Measurements from ENCODE around the gene MOGAT2.

GRCh38 chr11:75760243-75760642 lies 42.6 kb downstream of the MOGAT2 start:
- TF ChIP-seq NRF1 (IDR thresholded peaks at IDR 0.05; ENCODE audit: low read depth, low read length) (no peak), RXRA (IDR thresholded peaks at IDR 0.05; ENCODE audit: borderline replicate concordance, low read depth) (no peak), TAF1 (IDR thresholded peaks at IDR 0.05; ENCODE audit: borderline replicate concordance, low read depth, low read length) (no peak), SIN3A (IDR thresholded peaks at IDR 0.05; ENCODE audit: borderline replicate concordance, low read depth, low read length) (no peak), MXI1 (IDR thresholded peaks at IDR 0.05; ENCODE audit: low read depth, low read length) (no peak), MAX (IDR thresholded peaks at IDR 0.05; ENCODE audit: low read depth) (no peak), REST (IDR thresholded peaks at IDR 0.05; ENCODE audit: low read depth, low read length) (no peak), YY1 (IDR thresholded peaks at IDR 0.05; ENCODE audit: low read depth) (no peak), EP300 (IDR thresholded peaks at IDR 0.05; ENCODE audit: borderline replicate concordance in 1 of 2, low read depth in 1 of 2, low read length in 1 of 2) (no peak), RCOR1 (IDR thresholded peaks at IDR 0.05; ENCODE audit: low read length) (no peak)
- TF ChIP-seq, protein P1, sequence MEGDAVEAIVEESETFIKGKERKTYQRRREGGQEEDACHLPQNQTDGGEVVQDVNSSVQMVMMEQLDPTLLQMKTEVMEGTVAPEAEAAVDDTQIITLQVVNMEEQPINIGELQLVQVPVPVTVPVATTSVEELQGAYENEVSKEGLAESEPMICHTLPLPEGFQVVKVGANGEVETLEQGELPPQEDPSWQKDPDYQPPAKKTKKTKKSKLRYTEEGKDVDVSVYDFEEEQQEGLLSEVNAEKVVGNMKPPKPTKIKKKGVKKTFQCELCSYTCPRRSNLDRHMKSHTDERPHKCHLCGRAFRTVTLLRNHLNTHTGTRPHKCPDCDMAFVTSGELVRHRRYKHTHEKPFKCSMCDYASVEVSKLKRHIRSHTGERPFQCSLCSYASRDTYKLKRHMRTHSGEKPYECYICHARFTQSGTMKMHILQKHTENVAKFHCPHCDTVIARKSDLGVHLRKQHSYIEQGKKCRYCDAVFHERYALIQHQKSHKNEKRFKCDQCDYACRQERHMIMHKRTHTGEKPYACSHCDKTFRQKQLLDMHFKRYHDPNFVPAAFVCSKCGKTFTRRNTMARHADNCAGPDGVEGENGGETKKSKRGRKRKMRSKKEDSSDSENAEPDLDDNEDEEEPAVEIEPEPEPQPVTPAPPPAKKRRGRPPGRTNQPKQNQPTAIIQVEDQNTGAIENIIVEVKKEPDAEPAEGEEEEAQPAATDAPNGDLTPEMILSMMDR (IDR thresholded peaks at IDR 0.05), result no peak

Measured in SK-N-SH (cell line).